Ectodermal cell (in vitro differentiated cells): ENCODE data around the gene RASEF.

ENCODE experiments used
- H3K27ac ChIP-seq: 2 replicates; pipeline ENCODE4 v1.7.0; 2013; ENCODE audit warnings: mild to moderate bottlenecking, low read depth, low read length; ENCODE audit not compliant: insufficient read depth, poor library complexity, severe bottlenecking
- H3K27me3 ChIP-seq: 2 replicates; pipeline ENCODE4 v1.7.0; 2013; ENCODE audit warnings: mild to moderate bottlenecking, low read length; ENCODE audit not compliant: insufficient read depth, control insufficient read depth, poor library complexity, severe bottlenecking
- H3K36me3 ChIP-seq: one replicate; pipeline ENCODE4 v1.7.0; 2013; ENCODE audit warnings: low read length; ENCODE audit not compliant: control insufficient read depth, insufficient read depth
- H3K4me1 ChIP-seq: one replicate; pipeline ENCODE4 v1.7.0; 2013; ENCODE audit warnings: low read length; ENCODE audit not compliant: control insufficient read depth, insufficient read depth
- H3K4me3 ChIP-seq: 2 replicates; pipeline ENCODE4 v1.7.0; 2013; ENCODE audit warnings: low read depth, low read length, control low read depth; ENCODE audit not compliant: insufficient read depth
- H3K9me3 ChIP-seq: 2 replicates; pipeline ENCODE4 v1.7.0; 2013; ENCODE audit warnings: mild to moderate bottlenecking, low read length, moderate library complexity; ENCODE audit not compliant: control insufficient read depth
- WGBS, 2 experiments: methylation state at CpG; one replicate each; pipeline ENCODE4 v1.1.7; 2013; ENCODE audit warnings: missing lambda C conversion rate in 2 of 2; 5-methylcytosine and 5-hydroxymethylcytosine counted together

The RASEF gene

GRCh38 chr9:83060556-83060955 lies 2.4 kb downstream of the RASEF start:
- Histone ChIP-seq H3K27me3 (peaks cover 61% of the 10 kb centered on the region), H3K27ac (no peak overlapping the region), H3K4me1 (no peaks in the 10 kb centered on the region), H3K4me3 (no peak overlapping the region), H3K9me3 (no peaks in the 10 kb centered on the region), H3K36me3 (no peaks in the 10 kb centered on the region)
- 100% methylated on average over 2 to 3 of the region's 3 CpGs for WGBS, 2 experiments

GRCh38 chr9:83059417-83059816 lies 3.5 kb downstream of the RASEF start:
- no peaks in the 10 kb centered on the region for H3K4me1 ChIP-seq

GRCh38 chr9:83056911-83057310 lies 6.0 kb downstream of the RASEF start:
- H3K36me3 ChIP-seq, result no peaks in the 10 kb centered on the region
- no peaks in the 10 kb centered on the region for H3K4me1 ChIP-seq
- no peak overlapping the region for H3K27ac ChIP-seq
- no peak overlapping the region for H3K4me3 ChIP-seq
- no peaks in the 10 kb centered on the region for H3K9me3 ChIP-seq
- 88 to 100% methylated on average over 1 of the region's 1 CpG for WGBS, 2 experiments
- H3K27me3 ChIP-seq, result peaks cover 25% of the 10 kb centered on the region

More at GRCh38 chr9:83059417-83059816, 3.5 kb downstream of the RASEF start:
- Histone ChIP-seq H3K27ac (no peak overlapping the region), H3K4me3 (no peak overlapping the region), H3K36me3 (no peaks in the 10 kb centered on the region), H3K27me3 (peaks cover 50% of the 10 kb centered on the region), H3K9me3 (no peaks in the 10 kb centered on the region)
- 87 to 97% methylated on average over 1 of the region's 1 CpG for WGBS, 2 experiments

GRCh38 chr9:83056174-83056573 lies 6.8 kb downstream of the RASEF start:
- WGBS, 2 experiments, result 94% methylated on average over 1 of the region's 2 CpGs; no CpG with 5 or more reads in 1 of the 2 experiments
- H3K4me1 ChIP-seq, result no peaks in the 10 kb centered on the region
- no peak overlapping the region for H3K4me3 ChIP-seq
- peaks cover 17% of the 10 kb centered on the region for H3K27me3 ChIP-seq
- no peaks in the 10 kb centered on the region for H3K36me3 ChIP-seq
- H3K27ac ChIP-seq, result no peak overlapping the region
- no peaks in the 10 kb centered on the region for H3K9me3 ChIP-seq

GRCh38 chr9:83047839-83048775 lies 14.8 kb downstream of the RASEF start:
- no peak overlapping the region for H3K4me3 ChIP-seq
- H3K36me3 ChIP-seq, result no peaks in the 10 kb centered on the region
- H3K9me3 ChIP-seq, result no peaks in the 10 kb centered on the region
- H3K27ac ChIP-seq, result no peak overlapping the region
- no peaks in the 10 kb centered on the region for H3K27me3 ChIP-seq
- 85 to 89% methylated on average over 11 of the region's 11 CpGs for WGBS, 2 experiments
- H3K4me1 ChIP-seq, result no peaks in the 10 kb centered on the region

GRCh38 chr9:83043597-83043996 lies 19.3 kb downstream of the RASEF start:
- 89 to 91% methylated on average over 7 of the region's 7 CpGs for WGBS, 2 experiments
- no peaks in the 10 kb centered on the region for H3K36me3 ChIP-seq
- H3K9me3 ChIP-seq, result no peaks in the 10 kb centered on the region
- no peaks in the 10 kb centered on the region for H3K4me1 ChIP-seq
- H3K27me3 ChIP-seq, result no peaks in the 10 kb centered on the region
- no peak overlapping the region for H3K27ac ChIP-seq
- no peak overlapping the region for H3K4me3 ChIP-seq

- no peaks in the 10 kb centered on the region for H3K9me3 ChIP-seq
- H3K36me3 ChIP-seq, result no peaks in the 10 kb centered on the region
- no peaks in the 10 kb centered on the region for H3K27me3 ChIP-seq
- H3K4me1 ChIP-seq, result no peaks in the 10 kb centered on the region
- no peak overlapping the region for H3K4me3 ChIP-seq
- no peak overlapping the region for H3K27ac ChIP-seq
- 81 to 83% methylated on average over 1 of the region's 1 CpG for WGBS, 2 experiments
These were observed 21.2 kb downstream of the RASEF start for GRCh38 chr9:83041771-83042170.

GRCh38 chr9:83039303-83039702 lies 23.6 kb downstream of the RASEF start:
- Histone ChIP-seq H3K27me3 (no peaks in the 10 kb centered on the region), H3K27ac (no peak overlapping the region), H3K9me3 (no peaks in the 10 kb centered on the region), H3K36me3 (no peaks in the 10 kb centered on the region), H3K4me3 (no peak overlapping the region), H3K4me1 (no peaks in the 10 kb centered on the region)
- 91 to 92% methylated on average over 5 of the region's 5 CpGs for WGBS, 2 experiments

- H3K27ac ChIP-seq, result no peak overlapping the region
- H3K4me1 ChIP-seq, result no peaks in the 10 kb centered on the region
- 91 to 95% methylated on average over 2 of the region's 2 CpGs for WGBS, 2 experiments
These were observed 26.9 kb downstream of the RASEF start for GRCh38 chr9:83036043-83036442.

GRCh38 chr9:83035143-83035542 lies 27.8 kb downstream of the RASEF start:
- Histone ChIP-seq H3K27ac (no peak overlapping the region), H3K9me3 (no peaks in the 10 kb centered on the region), H3K4me3 (no peak overlapping the region), H3K4me1 (no peaks in the 10 kb centered on the region), H3K36me3 (no peaks in the 10 kb centered on the region), H3K27me3 (no peaks in the 10 kb centered on the region)
- WGBS, 2 experiments, result 94 to 100% methylated on average over 1 to 2 of the region's 2 CpGs

More at GRCh38 chr9:83036043-83036442, 26.9 kb downstream of the RASEF start:
- Histone ChIP-seq H3K4me3 (no peak overlapping the region), H3K27me3 (no peaks in the 10 kb centered on the region), H3K9me3 (no peaks in the 10 kb centered on the region), H3K36me3 (no peaks in the 10 kb centered on the region)
